ENCODE results near the gene SNU13.

DNA sequence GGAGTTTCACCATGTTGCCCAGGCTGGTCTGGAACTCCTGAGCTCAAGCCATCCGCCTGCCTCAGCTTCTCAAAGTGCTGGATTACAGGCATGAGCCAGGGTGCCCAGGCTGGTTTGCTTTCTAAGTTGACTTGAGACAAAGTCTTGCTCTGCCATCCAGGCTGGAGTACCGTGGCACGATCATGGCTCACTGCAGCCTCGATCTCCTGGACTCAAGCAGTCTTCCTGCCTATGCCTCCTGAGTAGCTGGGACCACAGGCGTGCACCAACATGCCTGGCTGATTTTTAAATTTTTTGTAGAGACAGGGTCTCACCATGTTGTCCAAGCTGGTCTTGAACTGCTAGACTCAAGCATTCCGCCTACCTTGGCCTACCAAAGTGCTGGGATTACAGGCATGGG, 31.0 kb downstream of the SNU13 start:
- TF ChIP-seq, protein P1, sequence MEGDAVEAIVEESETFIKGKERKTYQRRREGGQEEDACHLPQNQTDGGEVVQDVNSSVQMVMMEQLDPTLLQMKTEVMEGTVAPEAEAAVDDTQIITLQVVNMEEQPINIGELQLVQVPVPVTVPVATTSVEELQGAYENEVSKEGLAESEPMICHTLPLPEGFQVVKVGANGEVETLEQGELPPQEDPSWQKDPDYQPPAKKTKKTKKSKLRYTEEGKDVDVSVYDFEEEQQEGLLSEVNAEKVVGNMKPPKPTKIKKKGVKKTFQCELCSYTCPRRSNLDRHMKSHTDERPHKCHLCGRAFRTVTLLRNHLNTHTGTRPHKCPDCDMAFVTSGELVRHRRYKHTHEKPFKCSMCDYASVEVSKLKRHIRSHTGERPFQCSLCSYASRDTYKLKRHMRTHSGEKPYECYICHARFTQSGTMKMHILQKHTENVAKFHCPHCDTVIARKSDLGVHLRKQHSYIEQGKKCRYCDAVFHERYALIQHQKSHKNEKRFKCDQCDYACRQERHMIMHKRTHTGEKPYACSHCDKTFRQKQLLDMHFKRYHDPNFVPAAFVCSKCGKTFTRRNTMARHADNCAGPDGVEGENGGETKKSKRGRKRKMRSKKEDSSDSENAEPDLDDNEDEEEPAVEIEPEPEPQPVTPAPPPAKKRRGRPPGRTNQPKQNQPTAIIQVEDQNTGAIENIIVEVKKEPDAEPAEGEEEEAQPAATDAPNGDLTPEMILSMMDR (IDR thresholded peaks at IDR 0.05; ENCODE audit: poor library complexity) = no peak
- TF ChIP-seq EZH2 (IDR thresholded peaks at IDR 0.05; ENCODE audit: borderline replicate concordance) = no peak
- no peak for TF ChIP-seq EZH2phosphoT487 (IDR thresholded peaks at IDR 0.05; ENCODE audit: low read depth, severe bottlenecking, unreplicated experiment)
